HepG2 (cell line): ENCODE measurements around the gene TUBB4B. TPM values are rescaled to one million over a fixed set of nuclear protein-coding genes. Genes with fewer than 3 reads are reported as not detected.

Experiments used
- ASH2L ChIP-seq: fragments of 300-600, 200-600 bp; sonication (generic); IDR thresholded peaks from 2 replicates; pipeline ENCODE4 v1.7.0; 2017; ENCODE audit warnings: low read depth, mild to moderate bottlenecking, moderate library complexity, mixed read lengths, low read length; ENCODE audit not compliant: insufficient read length
- CC2D1A ChIP-seq: sonication (generic); formaldehyde crosslinking; IDR thresholded peaks from 2 replicates; pipeline ENCODE4 v1.8.1; 2023; ENCODE audit warnings: mild to moderate bottlenecking, missing genetic modification reagents
- DBP ChIP-seq: sonication (generic); formaldehyde crosslinking; IDR thresholded peaks from 2 replicates; pipeline ENCODE4 v1.4.0; 2020; ENCODE audit warnings: missing genetic modification reagents; ENCODE audit errors: not compliant biosample characterization
- ETS1 ChIP-seq: sonication (generic); formaldehyde crosslinking; IDR thresholded peaks from 2 replicates; pipeline ENCODE4 v1.4.0; 2020; ENCODE audit warnings: missing genetic modification reagents
- GTF3A ChIP-seq: sonication (generic); formaldehyde crosslinking; conservative IDR thresholded peaks from 2 replicates; pipeline ENCODE4 v1.4.0; 2020; ENCODE audit warnings: mild to moderate bottlenecking, missing genetic modification reagents
- HMGA1 ChIP-seq: sonication (generic); formaldehyde crosslinking; conservative IDR thresholded peaks from 2 replicates; pipeline ENCODE4 v1.4.0; 2020; ENCODE audit warnings: missing genetic modification reagents
- MED13 ChIP-seq: sonication (generic); formaldehyde crosslinking; IDR thresholded peaks from 2 replicates; pipeline ENCODE4 v1.5.0; 2020; ENCODE audit warnings: missing genetic modification reagents
- NFYB ChIP-seq: sonication (generic); formaldehyde crosslinking; IDR thresholded peaks from 2 replicates; pipeline ENCODE4 v1.4.0; 2020; ENCODE audit warnings: missing genetic modification reagents
- RFX5 ChIP-seq: IDR thresholded peaks from 2 replicates; pipeline ENCODE4 v1.6.1; 2011; ENCODE audit warnings: low read depth, low read length, improper control_type of control experiment
- YEATS2 ChIP-seq: sonication (generic); formaldehyde crosslinking; IDR thresholded peaks from 2 replicates; pipeline ENCODE4 v1.4.0; 2020; ENCODE audit warnings: missing genetic modification reagents, borderline replicate concordance
- ZNF577 ChIP-seq: sonication (generic); formaldehyde crosslinking; IDR thresholded peaks from 2 replicates; pipeline ENCODE4 v1.4.0; 2020; ENCODE audit warnings: mild to moderate bottlenecking, low read depth, missing genetic modification reagents, borderline replicate concordance
- ZNF614 ChIP-seq: IDR thresholded peaks from 2 replicates; pipeline ENCODE4 v1.6.1; 2018; ENCODE audit warnings: missing biosample characterization, missing genetic modification reagents, inconsistent platforms, borderline replicate concordance
- ZNF687 ChIP-seq: sonication (generic); formaldehyde crosslinking; IDR thresholded peaks from 2 replicates; pipeline ENCODE4 v1.5.1; 2020; ENCODE audit warnings: mild to moderate bottlenecking, missing genetic modification reagents, moderate library complexity
- ZNF768 ChIP-seq: sonication (generic); formaldehyde crosslinking; IDR thresholded peaks from 2 replicates; pipeline ENCODE4 v1.4.0; 2020; ENCODE audit warnings: missing genetic modification reagents
- ZNF790 ChIP-seq: sonication (generic); formaldehyde crosslinking; IDR thresholded peaks from 2 replicates; pipeline ENCODE4 v1.8.0; 2022; ENCODE audit warnings: missing genetic modification reagents, mild to moderate bottlenecking, borderline replicate concordance
- ZNF879 ChIP-seq: sonication (generic); formaldehyde crosslinking; IDR thresholded peaks from 2 replicates; pipeline ENCODE4 v1.8.1; 2023; ENCODE audit warnings: missing genetic modification reagents
- ZSCAN5A ChIP-seq: sonication (generic); formaldehyde crosslinking; IDR thresholded peaks from 2 replicates; pipeline ENCODE4 v1.8.0; 2022; ENCODE audit warnings: mild to moderate bottlenecking, missing genetic modification reagents, borderline replicate concordance
- polyA plus RNA-seq, 8 experiments: library from polyadenylated mRNA; depleted of rRNA in 3 of 8; stranded (reverse) in 7 of 8; unstranded in 1 of 8; fragments of >200 nt; fragmentation: Illumina TruSeq in 4 of 8; extraction: Trizol in 4 of 8; gene quantifications; 2 replicates each; pipeline versions ENCODE4 v1.2.1 to v1.2.3, GENCODE V29; 2011 to 2016; ENCODE audit warnings: low read depth in 4 of 8, missing spikeins in 1 of 8, mixed read lengths in 1 of 8; ENCODE audit not compliant: insufficient read depth in 1 of 8
- total RNA-seq, 5 experiments: library from RNA; depleted of rRNA; stranded (reverse); fragments of >200 nt; fragmentation: Illumina TruSeq; extraction: Trizol; gene quantifications; 2 replicates each; pipeline ENCODE4 v1.2.3, GENCODE V29; 2016; ENCODE audit warnings: low read depth in 1 of 5
- TF ChIP-seq, protein P1 (sequence below): sonication (generic); formaldehyde crosslinking; IDR thresholded peaks from 2 replicates; pipeline ENCODE4 v1.5.0; 2020; ENCODE audit warnings: missing genetic modification reagents, mild to moderate bottlenecking, borderline replicate concordance
- TF ChIP-seq, protein P2 (sequence below): sonication (generic); formaldehyde crosslinking; IDR thresholded peaks from 2 replicates; pipeline ENCODE4 v1.5.1; 2020; ENCODE audit warnings: missing genetic modification reagents, mild to moderate bottlenecking, borderline replicate concordance

The TUBB4B gene
- total and polyA plus RNA-seq, 2 of the 13 experiments (the other 11 are each of a cell fraction or from before 2014, with no cell fraction given) = 182 to 412 TPM

- TF ChIP-seq ZSCAN5A = no peak
- TF ChIP-seq GTF3A (CRISPR knock-in tag) = no peak
- TF ChIP-seq, protein P1, sequence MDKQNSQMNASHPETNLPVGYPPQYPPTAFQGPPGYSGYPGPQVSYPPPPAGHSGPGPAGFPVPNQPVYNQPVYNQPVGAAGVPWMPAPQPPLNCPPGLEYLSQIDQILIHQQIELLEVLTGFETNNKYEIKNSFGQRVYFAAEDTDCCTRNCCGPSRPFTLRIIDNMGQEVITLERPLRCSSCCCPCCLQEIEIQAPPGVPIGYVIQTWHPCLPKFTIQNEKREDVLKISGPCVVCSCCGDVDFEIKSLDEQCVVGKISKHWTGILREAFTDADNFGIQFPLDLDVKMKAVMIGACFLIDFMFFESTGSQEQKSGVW = no peak
- no peak for TF ChIP-seq HMGA1 (CRISPR knock-in tag)
- no peak for TF ChIP-seq DBP (CRISPR knock-in tag)
- no peak for TF ChIP-seq CC2D1A (CRISPR knock-in tag)
- TF ChIP-seq ZNF879 (CRISPR knock-in tag) = no peak
- TF ChIP-seq ASH2L = peak; percentile 70
- no peak for TF ChIP-seq NFYB (CRISPR knock-in tag)
- TF ChIP-seq RFX5 = no peak
- peak; percentile 95 for TF ChIP-seq YEATS2 (CRISPR knock-in tag)
- TF ChIP-seq, protein P2, sequence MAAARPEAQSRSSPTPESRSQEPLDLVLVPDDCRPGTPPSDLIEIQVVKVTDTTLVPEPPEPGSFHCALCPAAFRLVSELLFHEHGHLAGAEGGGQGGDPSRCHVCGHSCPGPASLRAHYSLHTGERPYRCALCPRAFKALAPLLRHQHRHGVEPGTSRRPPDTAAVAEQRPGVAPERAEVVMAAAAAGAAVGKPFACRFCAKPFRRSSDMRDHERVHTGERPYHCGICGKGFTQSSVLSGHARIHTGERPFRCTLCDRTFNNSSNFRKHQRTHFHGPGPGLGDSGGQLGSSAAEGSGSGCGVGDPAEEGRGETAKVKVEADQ = no peak
- TF ChIP-seq MED13 (CRISPR knock-in tag) = no peak
- peak; percentile 26; the same call in 1 of the 2 replicates for TF ChIP-seq ZNF768 (CRISPR knock-in tag)
- TF ChIP-seq ZNF577 (CRISPR knock-in tag) = no peak
- peak; percentile 57; the same call in 1 of the 2 replicates for TF ChIP-seq ZNF614 (CRISPR knock-in tag)
- TF ChIP-seq ZNF790 (CRISPR knock-in tag) = no peak
- peak; percentile 77 for TF ChIP-seq ZNF687 (CRISPR knock-in tag)
- 0 out of 2 replicates have a peak, but pooled peaks have one; percentile 43 for TF ChIP-seq ETS1
These were observed 35.7 kb upstream of the TUBB4B start, which contains the start of the genes NDOR1 and TMEM203 (continued) for GRCh38 chr9:137205126-137206069.
